ENCODE measurements around the gene GJD3. TPM values are rescaled to one million over a fixed set of nuclear protein-coding genes. Genes with fewer than 3 reads are reported as not detected.
"Not testable (repeated sequence)": the region's sequence is repeated elsewhere in the genome, so short reads cannot be mapped to it uniquely, and the experiment has no call there.

The GJD3 gene
- total RNA-seq, 1 experiment from 2014 or later: not detected

- CTCF ChIA-PET: interaction anchor here (0.6 to 1.2 kb wide), 2 partner anchors 43 to 1344 kb away, joined by 3 to 4 read pairs; no protein-coding TSS in a partner anchor
- no peak overlapping the region for H3K27ac Mint-ChIP-seq (ENCODE audit: low read depth, unreplicated experiment)
Observed at GRCh38 chr17:40371261-40371929, 6.9 kb upstream of the GJD3 start.

GRCh38 chr17:40369923-40370322, 5.4 kb upstream of the GJD3 start:
- TF ChIP-seq CTCF (IDR thresholded peaks at IDR 0.05; ENCODE audit: unreplicated experiment): no peak
- Mint-ChIP-seq H3K4me1 (ENCODE audit: insufficient read depth, unreplicated experiment) (peaks cover 24% of the 10 kb centered on the region), H3K27me3 (ENCODE audit: insufficient read depth, unreplicated experiment) (no peaks in the 10 kb centered on the region), H3K9me3 (ENCODE audit: unreplicated experiment) (peaks cover 8% of the 10 kb centered on the region), H3K4me3 (ENCODE audit: unreplicated experiment) (no peak overlapping the region), H3K36me3 (ENCODE audit: insufficient read depth, unreplicated experiment) (peaks cover 11% of the 10 kb centered on the region), H3K27ac (ENCODE audit: low read depth, unreplicated experiment) (no peak overlapping the region)
- CTCF ChIA-PET: no interaction called here
- no peak for DNase-seq (ENCODE audit: unreplicated experiment)
- POLR2A ChIA-PET: no interaction called here
- BruUV-seq (replicated peaks): no TSS peak
- intact Hi-C loops (cut with micrococcal nuclease): no loop called here

More at GRCh38 chr17:40371261-40371929, 6.9 kb upstream of the GJD3 start:
- H3K27me3 Mint-ChIP-seq (ENCODE audit: insufficient read depth, unreplicated experiment): no peaks in the 10 kb centered on the region
- DNase-seq (ENCODE audit: unreplicated experiment): no peak
- no TSS peak for BruUV-seq (replicated peaks)
- H3K36me3 Mint-ChIP-seq (ENCODE audit: insufficient read depth, unreplicated experiment): peaks cover 5% of the 10 kb centered on the region
- peaks cover 24% of the 10 kb centered on the region for H3K4me1 Mint-ChIP-seq (ENCODE audit: insufficient read depth, unreplicated experiment)
- no peak overlapping the region for H3K4me3 Mint-ChIP-seq (ENCODE audit: unreplicated experiment)
- POLR2A ChIA-PET: no interaction called here
- H3K9me3 Mint-ChIP-seq (ENCODE audit: unreplicated experiment): peaks cover 8% of the 10 kb centered on the region
- intact Hi-C loops (cut with micrococcal nuclease): no loop called here
- no peak for TF ChIP-seq CTCF (IDR thresholded peaks at IDR 0.05; ENCODE audit: unreplicated experiment)

GRCh38 chr17:40367728-40368127, 3.2 kb upstream of the GJD3 start:
- H3K4me3 Mint-ChIP-seq (ENCODE audit: unreplicated experiment); BruUV-seq (replicated peaks); H3K27ac Mint-ChIP-seq (ENCODE audit: low read depth, unreplicated experiment); DNase-seq (ENCODE audit: unreplicated experiment); H3K27me3 Mint-ChIP-seq (ENCODE audit: insufficient read depth, unreplicated experiment); H3K9me3 Mint-ChIP-seq (ENCODE audit: unreplicated experiment); intact Hi-C loops (cut with micrococcal nuclease): not testable (repeated sequence)
- POLR2A ChIA-PET: interaction anchor here (0.6 to 1.2 kb wide), 2 partner anchors 58 to 114 kb away, joined by 3 read pairs; partner anchors contain the start of gene RARA
- peaks cover 17% of the 10 kb centered on the region for H3K4me1 Mint-ChIP-seq (ENCODE audit: insufficient read depth, unreplicated experiment)
- CTCF ChIA-PET: interaction anchor here (0.6 to 0.7 kb wide), 2 partner anchors 44 to 230 kb away, joined by 3 to 4 read pairs; no protein-coding TSS in a partner anchor
- H3K36me3 Mint-ChIP-seq (ENCODE audit: insufficient read depth, unreplicated experiment): peaks cover 11% of the 10 kb centered on the region

- BruUV-seq (replicated peaks): no TSS peak
- POLR2A ChIA-PET: no interaction called here
- intact Hi-C loops (cut with micrococcal nuclease): no loop called here
- H3K4me3 Mint-ChIP-seq (ENCODE audit: unreplicated experiment): no peak overlapping the region
- peaks cover 7% of the 10 kb centered on the region for H3K36me3 Mint-ChIP-seq (ENCODE audit: insufficient read depth, unreplicated experiment)
- no peak overlapping the region for H3K27ac Mint-ChIP-seq (ENCODE audit: low read depth, unreplicated experiment)
- no peak for DNase-seq (ENCODE audit: unreplicated experiment)
- CTCF ChIA-PET: interaction anchor here (0.7 to 2.8 kb wide), 4 partner anchors 17 to 65 kb away, joined by 3 to 12 read pairs (median 3); no protein-coding TSS in a partner anchor
- peaks cover under 1% of the 10 kb centered on the region for H3K9me3 Mint-ChIP-seq (ENCODE audit: unreplicated experiment)
- TF ChIP-seq CTCF (IDR thresholded peaks at IDR 0.05; ENCODE audit: unreplicated experiment): no peak
- H3K27me3 Mint-ChIP-seq (ENCODE audit: insufficient read depth, unreplicated experiment): no peaks in the 10 kb centered on the region
- peaks cover 10% of the 10 kb centered on the region for H3K4me1 Mint-ChIP-seq (ENCODE audit: insufficient read depth, unreplicated experiment)
Observed at GRCh38 chr17:40366861-40367518, 2.5 kb upstream of the GJD3 start.

Data from MCF 10A (cell line).